ENCODE data around the gene RNU2-1.

DNA sequence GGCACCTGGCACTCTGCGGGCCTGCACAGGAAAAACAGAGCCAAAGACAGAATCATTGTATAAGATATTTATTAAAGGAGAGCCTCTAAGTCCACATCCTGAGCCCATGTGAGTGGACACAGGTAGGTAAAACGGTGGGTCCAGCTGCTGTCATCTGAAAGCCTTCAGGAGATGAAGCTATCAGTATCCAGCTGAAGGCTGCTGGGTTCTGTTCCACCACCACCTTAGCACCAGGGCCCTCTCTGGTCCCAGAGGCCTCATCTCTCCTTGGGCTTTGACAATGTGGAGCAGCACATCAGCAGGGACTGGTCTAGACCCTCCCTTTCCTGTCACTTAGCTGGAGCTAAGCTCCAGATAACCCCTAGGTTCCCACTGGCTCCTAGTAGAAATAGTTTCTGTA lies 14.8 kb downstream of the RNU2-1 start:
- TF ChIP-seq EP300 (IDR thresholded peaks at IDR 0.05; ENCODE audit: borderline replicate concordance in 1 of 2, low read depth in 1 of 2, low read length in 1 of 2), result no peak
- TF ChIP-seq GABPA (IDR thresholded peaks at IDR 0.05; ENCODE audit: low read depth), result no peak
- no peak for TF ChIP-seq EZH2phosphoT487 (IDR thresholded peaks at IDR 0.05; ENCODE audit: borderline replicate concordance, low read depth)
- no peak for TF ChIP-seq RAD21 (IDR thresholded peaks at IDR 0.05; ENCODE audit: low read length)
- TF ChIP-seq, protein P1, sequence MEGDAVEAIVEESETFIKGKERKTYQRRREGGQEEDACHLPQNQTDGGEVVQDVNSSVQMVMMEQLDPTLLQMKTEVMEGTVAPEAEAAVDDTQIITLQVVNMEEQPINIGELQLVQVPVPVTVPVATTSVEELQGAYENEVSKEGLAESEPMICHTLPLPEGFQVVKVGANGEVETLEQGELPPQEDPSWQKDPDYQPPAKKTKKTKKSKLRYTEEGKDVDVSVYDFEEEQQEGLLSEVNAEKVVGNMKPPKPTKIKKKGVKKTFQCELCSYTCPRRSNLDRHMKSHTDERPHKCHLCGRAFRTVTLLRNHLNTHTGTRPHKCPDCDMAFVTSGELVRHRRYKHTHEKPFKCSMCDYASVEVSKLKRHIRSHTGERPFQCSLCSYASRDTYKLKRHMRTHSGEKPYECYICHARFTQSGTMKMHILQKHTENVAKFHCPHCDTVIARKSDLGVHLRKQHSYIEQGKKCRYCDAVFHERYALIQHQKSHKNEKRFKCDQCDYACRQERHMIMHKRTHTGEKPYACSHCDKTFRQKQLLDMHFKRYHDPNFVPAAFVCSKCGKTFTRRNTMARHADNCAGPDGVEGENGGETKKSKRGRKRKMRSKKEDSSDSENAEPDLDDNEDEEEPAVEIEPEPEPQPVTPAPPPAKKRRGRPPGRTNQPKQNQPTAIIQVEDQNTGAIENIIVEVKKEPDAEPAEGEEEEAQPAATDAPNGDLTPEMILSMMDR (IDR thresholded peaks at IDR 0.05), result no peak
- TF ChIP-seq REST (IDR thresholded peaks at IDR 0.05; ENCODE audit: low read depth, low read length), result no peak
- no peak for TF ChIP-seq FOXM1 (IDR thresholded peaks at IDR 0.05; ENCODE audit: low read depth)
